Erythroblast (primary cell): ENCODE data around the gene OBSL1.

Source experiments
- GATA1 ChIP-seq: IDR thresholded peaks from 2 replicates; pipeline ENCODE4 v1.6.1; 2011; ENCODE audit warnings: low read depth, mild to moderate bottlenecking, control low read depth, low read length, moderate library complexity
- POLR2A ChIP-seq: IDR thresholded peaks from 2 replicates; pipeline ENCODE4 v1.6.1; 2011; ENCODE audit warnings: mild to moderate bottlenecking, low read length

- TF ChIP-seq POLR2A = no peak
- no peak for TF ChIP-seq GATA1
Measured at GRCh38 chr2:219605607-219605954, 34.2 kb upstream of the OBSL1 start.
